NCI-H1930 (cell line): ENCODE measurements around the gene VSIG2.
"Not testable (repeated sequence)": the region's sequence is repeated elsewhere in the genome, so short reads cannot be mapped to it uniquely, and the experiment has no call there.

ENCODE experiments used
- DNase-seq, 2 experiments: peaks; one replicate each; lab custom pipeline; 2025; lab: John Stamatoyannopoulos, UW

The VSIG2 gene

GRCh38 chr11:124751741-124752470, at the start of gene VSIG2:
Gene VSIG2 (minus strand): TSS chr11:124752255. CDS start chr11:124752137, 118 bp downstream.
- no peak for DNase-seq

- DNase-seq = no peak
Observed at GRCh38 chr11:124801014-124801413, 49.0 kb upstream of the VSIG2 start.

DNA sequence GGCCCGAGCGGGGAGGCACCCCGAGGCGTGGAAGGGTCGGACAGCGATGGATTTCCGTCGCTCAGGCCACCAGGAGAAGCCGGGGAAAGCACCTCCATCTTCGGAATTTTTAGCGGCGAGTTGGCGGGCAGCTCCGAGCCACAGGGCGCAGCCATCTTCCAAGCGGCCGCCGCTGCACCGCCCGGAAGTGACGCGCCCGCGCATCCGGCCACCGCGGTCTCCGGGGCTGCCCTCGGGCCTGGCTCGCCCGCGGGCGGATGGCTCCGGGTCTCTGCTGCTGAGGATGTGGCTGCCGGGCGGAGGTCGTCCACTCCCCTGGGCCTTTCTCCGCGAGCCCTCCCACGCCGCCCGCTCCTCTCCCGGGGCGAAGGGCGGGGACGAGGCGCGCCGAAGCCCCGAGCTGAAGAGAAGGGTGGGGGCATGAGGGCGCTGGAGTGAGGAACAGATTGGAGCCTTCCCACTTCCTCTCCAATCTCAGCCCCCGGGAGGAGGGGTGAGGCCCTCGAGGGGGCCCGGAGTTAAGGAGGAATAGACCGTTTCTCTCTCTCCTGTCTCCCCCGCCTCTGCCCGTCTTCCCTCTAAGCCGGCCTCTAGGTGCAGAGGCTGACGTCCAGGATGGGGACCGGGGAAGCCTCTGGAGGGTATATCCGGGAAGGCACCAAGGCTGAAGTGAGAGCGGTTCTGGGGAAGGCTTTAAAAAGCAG, 48.3 kb upstream of the VSIG2 start, which contains the start of gene MSANTD2:
MSANTD2 (minus strand) TSS at position 181 of the 704 bp plus-strand sequence; CDS start at position 155, 26 bp downstream.
- peak; percentile 47 to 53 for DNase-seq

- DNase-seq = no peak
Observed at GRCh38 chr11:124799348-124800225, 47.5 kb upstream of the VSIG2 start.

- no peak for DNase-seq
Observed at GRCh38 chr11:124798991-124799347, 46.9 kb upstream of the VSIG2 start.

DNA sequence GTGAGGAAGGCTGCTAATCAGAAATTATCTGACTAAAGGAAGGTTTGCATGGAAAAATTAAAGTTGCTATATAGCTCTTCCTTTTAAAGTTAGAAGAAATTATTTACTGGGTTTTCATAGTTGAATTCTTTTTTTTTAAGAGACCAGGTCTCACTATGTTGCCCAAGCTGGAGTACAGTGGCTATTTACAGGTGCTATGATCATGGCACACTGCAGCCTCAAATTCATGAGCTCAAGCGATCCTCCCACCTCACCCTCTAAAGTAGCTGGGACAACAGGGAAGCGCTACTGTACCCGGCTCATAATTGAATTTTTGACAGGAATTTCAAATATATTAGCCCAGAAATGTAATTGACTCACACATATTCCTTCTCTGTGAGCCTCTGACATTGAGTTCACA, 44.3 kb upstream of the VSIG2 start:
- DNase-seq = no peak

- peak in 1 of 2 experiments; percentile 11 for DNase-seq
Observed at GRCh38 chr11:124793466-124794278, 41.6 kb upstream of the VSIG2 start.

GRCh38 chr11:124791626-124792341, 39.7 kb upstream of the VSIG2 start:
- no peak for DNase-seq

- DNase-seq = no peak
Observed at GRCh38 chr11:124788521-124788920, 36.5 kb upstream of the VSIG2 start.

DNA sequence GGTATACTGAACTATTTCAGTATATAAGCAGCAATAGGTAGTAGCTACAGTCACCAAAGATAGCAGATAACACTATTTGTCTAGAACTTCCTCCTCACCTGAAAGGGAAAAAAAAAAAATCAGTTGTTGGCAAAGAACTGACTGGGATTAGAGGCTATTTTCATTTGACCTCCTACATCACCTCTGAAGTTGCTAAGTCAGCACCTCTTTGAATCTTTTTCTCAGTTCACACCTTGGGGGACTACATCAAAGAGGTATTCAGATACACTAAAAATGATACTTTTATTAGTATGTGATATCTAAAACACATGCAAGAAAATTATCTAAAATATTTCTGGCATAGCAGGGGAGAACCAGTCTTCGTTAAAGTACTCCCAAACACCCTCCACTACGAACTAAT, 32.0 kb upstream of the VSIG2 start:
- DNase-seq = no peak

- no peak for DNase-seq
Observed at GRCh38 chr11:124783002-124783401, 30.9 kb upstream of the VSIG2 start.

DNA sequence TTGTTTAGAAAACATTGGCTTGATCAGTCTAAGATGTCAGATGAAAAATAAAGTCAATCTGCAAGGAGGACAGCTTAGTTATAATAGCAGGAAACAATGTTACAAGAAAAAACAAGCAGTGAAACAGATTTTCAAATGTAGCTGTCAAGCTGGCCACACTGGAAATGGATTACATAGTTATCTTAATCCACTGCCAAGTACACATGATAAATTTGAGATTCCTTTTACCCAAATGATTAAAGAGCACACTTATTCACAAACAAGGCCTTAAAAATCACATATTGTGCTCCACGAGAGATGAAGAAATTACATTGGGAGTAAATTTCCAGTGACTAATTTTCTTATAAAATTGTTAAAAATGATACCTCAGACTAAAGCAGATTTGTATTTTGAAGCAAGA, 27.5 kb upstream of the VSIG2 start:
- no peak for DNase-seq

DNA sequence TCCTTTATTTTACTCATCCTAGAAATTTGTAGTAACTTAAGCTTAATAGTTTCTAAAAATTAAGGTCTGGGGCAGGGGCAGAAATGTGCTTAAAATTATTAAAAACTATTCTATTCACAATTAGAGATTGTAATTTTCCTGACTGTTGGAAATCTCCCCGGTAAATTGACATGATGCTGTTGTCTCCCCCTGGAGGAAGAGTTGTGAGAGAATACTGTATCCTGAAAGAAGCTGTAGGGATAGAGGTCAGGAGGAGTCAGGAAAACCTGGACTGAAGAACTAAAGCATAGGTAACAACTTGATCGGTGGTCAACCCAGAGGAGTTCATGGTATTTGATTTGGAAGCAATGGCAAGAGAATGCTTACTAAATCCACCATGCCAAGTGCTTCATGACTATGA, 26.2 kb upstream of the VSIG2 start:
- DNase-seq = no peak

DNA sequence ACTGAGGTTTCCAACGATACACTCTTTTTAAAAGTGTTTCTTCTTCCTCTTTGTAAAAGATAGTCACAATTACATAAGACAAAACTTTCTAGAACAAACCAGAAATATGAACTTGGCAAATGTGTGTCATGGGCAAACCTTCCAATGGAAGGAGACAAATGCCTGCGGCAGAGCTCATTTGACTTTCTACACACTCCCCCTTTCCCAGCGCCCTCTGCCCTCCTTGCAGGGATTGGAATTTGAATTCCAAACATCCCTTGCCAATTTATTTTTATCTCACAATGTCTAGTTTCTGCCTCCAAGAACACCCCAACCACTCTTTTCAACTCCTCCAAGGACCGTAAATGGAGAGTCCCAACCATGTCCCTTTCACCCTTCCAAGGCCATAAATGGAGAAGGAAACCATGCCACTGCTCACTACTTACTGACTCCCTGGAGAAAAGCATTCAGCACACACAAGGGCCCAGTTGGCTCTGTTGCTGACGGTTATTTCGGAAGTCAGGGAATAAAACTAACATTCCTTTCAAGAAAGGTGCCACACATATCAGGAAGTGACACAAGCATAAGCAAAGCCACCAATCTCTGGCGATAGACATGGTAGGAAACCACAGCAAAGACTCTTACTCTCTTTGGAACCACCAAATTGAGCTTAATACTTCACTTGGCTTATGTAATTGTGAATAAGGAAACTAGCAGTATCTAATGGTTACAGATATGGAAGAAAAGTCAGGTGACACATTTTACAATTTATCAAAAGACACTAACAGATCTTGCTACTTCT, 25.0 kb upstream of the VSIG2 start:
- no peak for DNase-seq

DNA sequence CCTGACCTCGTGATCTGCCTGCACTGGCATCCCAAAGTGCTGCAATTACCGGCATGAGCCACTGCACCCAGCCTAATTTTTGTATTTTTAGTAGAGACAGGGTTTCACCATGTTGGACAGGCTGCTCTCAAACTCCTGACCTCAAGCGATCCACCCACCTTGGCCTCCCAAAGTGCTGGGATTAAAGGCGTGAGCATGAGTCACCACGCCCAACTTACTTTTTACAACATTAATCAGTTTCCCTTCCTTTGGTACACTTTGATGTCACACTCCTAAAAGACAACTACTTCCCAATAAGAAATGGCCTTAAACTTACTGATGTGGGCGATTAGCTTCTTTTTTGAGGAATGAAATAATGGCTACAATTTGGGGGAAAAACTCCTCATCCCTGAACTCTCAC, 18.9 kb upstream of the VSIG2 start:
- not testable (repeated sequence) for DNase-seq

- no peak for DNase-seq
Observed at GRCh38 chr11:124769806-124770774, 18.0 kb upstream of the VSIG2 start.

GRCh38 chr11:124768914-124769313, 16.9 kb upstream of the VSIG2 start:
- no peak for DNase-seq

- DNase-seq = no peak
Observed at GRCh38 chr11:124766156-124766555, 14.1 kb upstream of the VSIG2 start.
